K562 (cell line): ENCODE measurements around the gene ARMC6. TPM values are rescaled to one million over a fixed set of nuclear protein-coding genes. Genes with fewer than 3 reads are reported as not detected.

Experiments
- CHD1 ChIP-seq: fragments of 200-600 bp; sonication (generic); IDR thresholded peaks from one replicate; pipeline ENCODE4 v1.6.1; 2012; ENCODE audit warnings: mild to moderate bottlenecking, moderate library complexity, low read length, inconsistent platforms
- ERF ChIP-seq: fragments of 450-650 bp; formaldehyde crosslinking; IDR thresholded peaks from 2 replicates; pipeline ENCODE4 v1.4.0; 2020; ENCODE audit warnings: mild to moderate bottlenecking, mixed read lengths
- HNRNPUL1 ChIP-seq: fragments of 200-400 bp; formaldehyde crosslinking; IDR thresholded peaks from 2 replicates; pipeline ENCODE4 v1.6.1; 2017; ENCODE audit warnings: low read length
- NCOA1 ChIP-seq: fragments of 450-650 bp; IDR thresholded peaks from 2 replicates; pipeline ENCODE4 v1.6.1; 2016; ENCODE audit warnings: low read depth
- NR1H2 ChIP-seq: sonication (generic); formaldehyde crosslinking; IDR thresholded peaks from 2 replicates; pipeline ENCODE4 v1.4.0; 2020; ENCODE audit warnings: mild to moderate bottlenecking, missing genetic modification reagents
- RAD51 ChIP-seq: fragments of 450-650 bp; IDR thresholded peaks from 2 replicates; pipeline ENCODE4 v1.7.1; 2016; ENCODE audit warnings: low read depth, mild to moderate bottlenecking, borderline replicate concordance
- ZEB2 ChIP-seq: fragments of 450-650 bp; IDR thresholded peaks from 2 replicates; pipeline ENCODE4 v1.6.1; 2016
- ZFP1 ChIP-seq: fragments of 450-650 bp; formaldehyde crosslinking; IDR thresholded peaks from 2 replicates; pipeline ENCODE4 v1.4.0; 2020; ENCODE audit warnings: mild to moderate bottlenecking, mixed read lengths
- ZNF518B ChIP-seq: fragments of 250-450 bp; sonication (Bioruptor Pico); IDR thresholded peaks from 2 replicates; pipeline ENCODE4 v1.5.0; 2021; ENCODE audit warnings: mild to moderate bottlenecking, moderate library complexity
- ZNF561 ChIP-seq: fragments of 450-650 bp; formaldehyde crosslinking; conservative IDR thresholded peaks from 2 replicates; pipeline ENCODE4 v1.4.0; 2020; ENCODE audit warnings: mild to moderate bottlenecking, moderate library complexity
- polyA plus RNA-seq, 8 experiments: library from polyadenylated mRNA; depleted of rRNA in 4 of 8; stranded (reverse) in 5 of 8; unstranded in 3 of 8; fragments of >200 nt; fragmentation: Nextera tagmentation in 2 of 8; fragmentation: Illumina TruSeq in 1 of 8; extraction: Ambion mirVana in 2 of 8; extraction: Trizol in 1 of 8; gene quantifications; 2 replicates each; pipeline versions ENCODE4 v1.2.1 to v1.2.3, GENCODE V29; 2011 to 2014; ENCODE audit warnings: inconsistent platforms in 1 of 8, missing spikeins in 1 of 8
- total RNA-seq, 7 experiments: library from RNA; depleted of rRNA in 6 of 7; stranded (reverse); fragments of >200 nt in 6 of 7; fragmentation: Illumina TruSeq in 2 of 7; extraction: Trizol in 2 of 7; gene quantifications; 2 replicates each; pipeline versions ENCODE4 v1.2.1 to v1.2.3, GENCODE V29; 2011 to 2021; ENCODE audit warnings: low replicate concordance in 1 of 7
- TF ChIP-seq, protein P1 (sequence below): fragments of 450-650 bp; formaldehyde crosslinking; IDR thresholded peaks from 2 replicates; pipeline ENCODE4 v1.4.0; 2020; ENCODE audit warnings: mild to moderate bottlenecking, moderate library complexity
- TF ChIP-seq, protein P2 (sequence below): fragments of 200-800 bp; sonication (Bioruptor generic); IDR thresholded peaks from 2 replicates; pipeline ENCODE4 v1.6.1; 2017; ENCODE audit warnings: missing genetic modification characterization, missing compliant biosample characterization
- TF ChIP-seq, protein P3 (sequence below), 2 experiments: fragments of 450-650 bp; IDR thresholded peaks; 2 replicates each; pipeline ENCODE4 v1.6.1; 2018; ENCODE audit warnings: mild to moderate bottlenecking in 2 of 2, low read depth in 1 of 2; ENCODE audit not compliant: partially characterized antibody in 2 of 2
- TF ChIP-seq, protein P4 (sequence below): sonication (generic); formaldehyde crosslinking; IDR thresholded peaks from 2 replicates; pipeline ENCODE4 v1.8.0; 2022; ENCODE audit warnings: mild to moderate bottlenecking, missing genetic modification reagents
- TF ChIP-seq, protein P5 (sequence below), 2 experiments: fragments of 250-450 bp in 1 of 2; fragments of 450-650 bp in 1 of 2; sonication (Bioruptor Pico) in 1 of 2; IDR thresholded peaks; 2 replicates each; pipeline versions ENCODE4 v1.6.1 to v1.8.0; 2016 to 2021; ENCODE audit warnings: mild to moderate bottlenecking in 2 of 2, moderate library complexity in 2 of 2, missing compliant biosample characterization in 1 of 2, missing genetic modification characterization in 1 of 2

Gene ARMC6
- total and polyA plus RNA-seq, 9 of the 15 experiments (the other 6 are each of a cell fraction or from before 2014, with no cell fraction given), result 2.1 to 93.4 (median 63.6) TPM

DNA sequence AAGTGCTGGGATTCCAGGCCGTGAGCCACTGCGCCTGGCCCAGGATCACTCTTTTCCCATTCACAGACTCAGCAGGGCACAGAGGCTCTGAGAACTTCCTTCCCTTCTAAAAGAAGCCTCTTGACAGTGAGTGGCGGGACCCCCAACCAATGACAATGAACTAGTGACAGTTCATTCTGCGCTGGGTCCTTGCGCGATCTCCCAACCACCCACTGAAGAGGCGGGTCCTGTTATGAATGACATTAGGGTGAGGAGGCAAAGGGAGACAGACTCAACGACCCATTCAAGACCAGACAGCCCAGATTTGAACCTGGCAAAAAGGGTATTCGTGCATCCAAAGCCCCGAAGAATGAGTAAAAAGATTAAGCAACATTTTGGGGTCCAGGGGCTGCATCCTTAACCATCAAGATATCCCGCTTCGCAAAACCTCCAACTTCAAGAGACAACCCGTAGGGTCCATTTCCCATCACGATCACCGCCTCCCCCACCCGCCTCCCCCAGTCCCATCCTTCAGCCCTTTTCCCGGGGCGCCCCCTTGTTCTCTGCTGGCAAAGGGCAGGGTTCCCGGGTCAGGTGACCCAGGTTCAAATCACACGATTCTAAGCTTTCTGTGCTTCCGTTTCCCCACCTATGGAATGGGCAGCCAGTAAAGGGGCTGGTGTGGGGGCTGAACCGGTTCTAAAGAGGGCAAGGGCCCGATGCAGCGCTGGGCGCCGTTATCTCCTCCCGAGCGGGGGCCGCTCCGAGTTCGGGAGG is 805 bp upstream of the ARMC6 start (continued):
- TF ChIP-seq HNRNPUL1 (no peak), ZNF518B (CRISPR knock-in tag) (no peak), ZFP1 (no peak), RAD51 (peak; percentile 68), NCOA1 (no peak), NR1H2 (CRISPR knock-in tag) (no peak), CHD1 (no peak), ERF (CRISPR knock-in tag) (no peak), ZEB2 (no peak), ZNF561 (no peak)
- TF ChIP-seq, protein P1, sequence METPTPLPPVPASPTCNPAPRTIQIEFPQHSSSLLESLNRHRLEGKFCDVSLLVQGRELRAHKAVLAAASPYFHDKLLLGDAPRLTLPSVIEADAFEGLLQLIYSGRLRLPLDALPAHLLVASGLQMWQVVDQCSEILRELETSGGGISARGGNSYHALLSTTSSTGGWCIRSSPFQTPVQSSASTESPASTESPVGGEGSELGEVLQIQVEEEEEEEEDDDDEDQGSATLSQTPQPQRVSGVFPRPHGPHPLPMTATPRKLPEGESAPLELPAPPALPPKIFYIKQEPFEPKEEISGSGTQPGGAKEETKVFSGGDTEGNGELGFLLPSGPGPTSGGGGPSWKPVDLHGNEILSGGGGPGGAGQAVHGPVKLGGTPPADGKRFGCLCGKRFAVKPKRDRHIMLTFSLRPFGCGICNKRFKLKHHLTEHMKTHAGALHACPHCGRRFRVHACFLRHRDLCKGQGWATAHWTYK (CRISPR knock-in tag), result no peak
- TF ChIP-seq, protein P2, sequence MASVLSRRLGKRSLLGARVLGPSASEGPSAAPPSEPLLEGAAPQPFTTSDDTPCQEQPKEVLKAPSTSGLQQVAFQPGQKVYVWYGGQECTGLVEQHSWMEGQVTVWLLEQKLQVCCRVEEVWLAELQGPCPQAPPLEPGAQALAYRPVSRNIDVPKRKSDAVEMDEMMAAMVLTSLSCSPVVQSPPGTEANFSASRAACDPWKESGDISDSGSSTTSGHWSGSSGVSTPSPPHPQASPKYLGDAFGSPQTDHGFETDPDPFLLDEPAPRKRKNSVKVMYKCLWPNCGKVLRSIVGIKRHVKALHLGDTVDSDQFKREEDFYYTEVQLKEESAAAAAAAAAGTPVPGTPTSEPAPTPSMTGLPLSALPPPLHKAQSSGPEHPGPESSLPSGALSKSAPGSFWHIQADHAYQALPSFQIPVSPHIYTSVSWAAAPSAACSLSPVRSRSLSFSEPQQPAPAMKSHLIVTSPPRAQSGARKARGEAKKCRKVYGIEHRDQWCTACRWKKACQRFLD, result no peak
- TF ChIP-seq, protein P3, sequence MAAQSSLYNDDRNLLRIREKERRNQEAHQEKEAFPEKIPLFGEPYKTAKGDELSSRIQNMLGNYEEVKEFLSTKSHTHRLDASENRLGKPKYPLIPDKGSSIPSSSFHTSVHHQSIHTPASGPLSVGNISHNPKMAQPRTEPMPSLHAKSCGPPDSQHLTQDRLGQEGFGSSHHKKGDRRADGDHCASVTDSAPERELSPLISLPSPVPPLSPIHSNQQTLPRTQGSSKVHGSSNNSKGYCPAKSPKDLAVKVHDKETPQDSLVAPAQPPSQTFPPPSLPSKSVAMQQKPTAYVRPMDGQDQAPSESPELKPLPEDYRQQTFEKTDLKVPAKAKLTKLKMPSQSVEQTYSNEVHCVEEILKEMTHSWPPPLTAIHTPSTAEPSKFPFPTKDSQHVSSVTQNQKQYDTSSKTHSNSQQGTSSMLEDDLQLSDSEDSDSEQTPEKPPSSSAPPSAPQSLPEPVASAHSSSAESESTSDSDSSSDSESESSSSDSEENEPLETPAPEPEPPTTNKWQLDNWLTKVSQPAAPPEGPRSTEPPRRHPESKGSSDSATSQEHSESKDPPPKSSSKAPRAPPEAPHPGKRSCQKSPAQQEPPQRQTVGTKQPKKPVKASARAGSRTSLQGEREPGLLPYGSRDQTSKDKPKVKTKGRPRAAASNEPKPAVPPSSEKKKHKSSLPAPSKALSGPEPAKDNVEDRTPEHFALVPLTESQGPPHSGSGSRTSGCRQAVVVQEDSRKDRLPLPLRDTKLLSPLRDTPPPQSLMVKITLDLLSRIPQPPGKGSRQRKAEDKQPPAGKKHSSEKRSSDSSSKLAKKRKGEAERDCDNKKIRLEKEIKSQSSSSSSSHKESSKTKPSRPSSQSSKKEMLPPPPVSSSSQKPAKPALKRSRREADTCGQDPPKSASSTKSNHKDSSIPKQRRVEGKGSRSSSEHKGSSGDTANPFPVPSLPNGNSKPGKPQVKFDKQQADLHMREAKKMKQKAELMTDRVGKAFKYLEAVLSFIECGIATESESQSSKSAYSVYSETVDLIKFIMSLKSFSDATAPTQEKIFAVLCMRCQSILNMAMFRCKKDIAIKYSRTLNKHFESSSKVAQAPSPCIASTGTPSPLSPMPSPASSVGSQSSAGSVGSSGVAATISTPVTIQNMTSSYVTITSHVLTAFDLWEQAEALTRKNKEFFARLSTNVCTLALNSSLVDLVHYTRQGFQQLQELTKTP (IDR thresholded peaks at IDR 0.05; ENCODE audit: low read depth in 1 of 2, partially characterized antibody in 2 of 2), result no peak
- TF ChIP-seq, protein P4, sequence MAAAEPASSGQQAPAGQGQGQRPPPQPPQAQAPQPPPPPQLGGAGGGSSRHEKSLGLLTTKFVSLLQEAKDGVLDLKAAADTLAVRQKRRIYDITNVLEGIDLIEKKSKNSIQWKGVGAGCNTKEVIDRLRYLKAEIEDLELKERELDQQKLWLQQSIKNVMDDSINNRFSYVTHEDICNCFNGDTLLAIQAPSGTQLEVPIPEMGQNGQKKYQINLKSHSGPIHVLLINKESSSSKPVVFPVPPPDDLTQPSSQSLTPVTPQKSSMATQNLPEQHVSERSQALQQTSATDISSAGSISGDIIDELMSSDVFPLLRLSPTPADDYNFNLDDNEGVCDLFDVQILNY, result no peak
- TF ChIP-seq, protein P5, sequence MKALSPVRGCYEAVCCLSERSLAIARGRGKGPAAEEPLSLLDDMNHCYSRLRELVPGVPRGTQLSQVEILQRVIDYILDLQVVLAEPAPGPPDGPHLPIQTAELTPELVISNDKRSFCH (CRISPR knock-in tag; IDR thresholded peaks at IDR 0.05), result no peak
- TF ChIP-seq, protein P5 (tag; IDR thresholded peaks at IDR 0.05), result no peak
